ENCODE measurements around the gene MED9.

DNA sequence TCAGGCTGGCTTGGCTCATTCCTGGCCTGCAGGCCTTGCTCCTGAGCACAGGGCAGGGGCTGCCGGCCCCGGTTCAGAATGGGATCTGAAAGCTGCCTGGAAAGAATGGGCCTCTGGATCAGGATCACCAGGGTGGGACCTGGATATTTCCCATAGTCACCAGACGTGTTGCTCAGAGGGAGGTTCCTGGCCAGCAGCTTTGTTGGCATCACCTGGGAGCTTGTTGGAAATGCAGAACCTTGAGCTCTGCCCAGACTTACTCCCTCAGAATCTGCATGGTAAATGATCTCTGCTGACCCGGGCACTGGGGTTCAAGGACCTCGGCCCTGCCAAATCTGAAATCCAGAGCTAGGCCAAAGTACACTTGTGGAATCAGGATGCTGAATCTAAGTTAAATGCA is 29.5 kb upstream of the MED9 start:
- TF ChIP-seq, protein P1, sequence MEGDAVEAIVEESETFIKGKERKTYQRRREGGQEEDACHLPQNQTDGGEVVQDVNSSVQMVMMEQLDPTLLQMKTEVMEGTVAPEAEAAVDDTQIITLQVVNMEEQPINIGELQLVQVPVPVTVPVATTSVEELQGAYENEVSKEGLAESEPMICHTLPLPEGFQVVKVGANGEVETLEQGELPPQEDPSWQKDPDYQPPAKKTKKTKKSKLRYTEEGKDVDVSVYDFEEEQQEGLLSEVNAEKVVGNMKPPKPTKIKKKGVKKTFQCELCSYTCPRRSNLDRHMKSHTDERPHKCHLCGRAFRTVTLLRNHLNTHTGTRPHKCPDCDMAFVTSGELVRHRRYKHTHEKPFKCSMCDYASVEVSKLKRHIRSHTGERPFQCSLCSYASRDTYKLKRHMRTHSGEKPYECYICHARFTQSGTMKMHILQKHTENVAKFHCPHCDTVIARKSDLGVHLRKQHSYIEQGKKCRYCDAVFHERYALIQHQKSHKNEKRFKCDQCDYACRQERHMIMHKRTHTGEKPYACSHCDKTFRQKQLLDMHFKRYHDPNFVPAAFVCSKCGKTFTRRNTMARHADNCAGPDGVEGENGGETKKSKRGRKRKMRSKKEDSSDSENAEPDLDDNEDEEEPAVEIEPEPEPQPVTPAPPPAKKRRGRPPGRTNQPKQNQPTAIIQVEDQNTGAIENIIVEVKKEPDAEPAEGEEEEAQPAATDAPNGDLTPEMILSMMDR (IDR thresholded peaks at IDR 0.05), result no peak
- no peak for TF ChIP-seq POLR2AphosphoS5 (IDR thresholded peaks at IDR 0.05)
- TF ChIP-seq POLR2A (IDR thresholded peaks at IDR 0.05), result no peak

Measured in upper lobe of left lung (tissue), 4 donors.